Measurements from ENCODE around the gene VPS26B.

DNA sequence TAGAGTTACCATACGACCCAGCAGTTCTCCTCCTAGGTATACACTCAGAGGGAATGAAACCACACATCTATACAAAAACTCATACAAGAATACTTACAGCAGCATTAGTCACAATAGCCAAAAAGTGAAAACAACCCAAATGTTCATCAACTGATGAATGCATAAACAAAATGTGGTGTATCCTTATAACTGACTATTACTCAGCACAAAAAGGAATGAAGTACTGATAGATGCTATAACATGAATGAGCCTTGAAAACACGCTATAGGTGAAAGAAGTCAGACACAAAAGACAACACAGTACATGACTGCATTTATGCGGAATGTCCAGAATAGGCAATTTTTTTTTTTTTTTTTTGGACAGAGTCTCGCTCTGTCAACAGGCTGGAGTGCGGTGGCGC lies 23.8 kb upstream of the VPS26B start:
- TF ChIP-seq, protein P1, sequence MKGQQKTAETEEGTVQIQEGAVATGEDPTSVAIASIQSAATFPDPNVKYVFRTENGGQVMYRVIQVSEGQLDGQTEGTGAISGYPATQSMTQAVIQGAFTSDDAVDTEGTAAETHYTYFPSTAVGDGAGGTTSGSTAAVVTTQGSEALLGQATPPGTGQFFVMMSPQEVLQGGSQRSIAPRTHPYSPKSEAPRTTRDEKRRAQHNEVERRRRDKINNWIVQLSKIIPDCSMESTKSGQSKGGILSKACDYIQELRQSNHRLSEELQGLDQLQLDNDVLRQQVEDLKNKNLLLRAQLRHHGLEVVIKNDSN (IDR thresholded peaks at IDR 0.05): no peak
- no peak for TF ChIP-seq TAF1 (IDR thresholded peaks at IDR 0.05; ENCODE audit: low read depth)
- TF ChIP-seq TCF12 (IDR thresholded peaks at IDR 0.05; ENCODE audit: low read depth): no peak
- TF ChIP-seq, protein P2, sequence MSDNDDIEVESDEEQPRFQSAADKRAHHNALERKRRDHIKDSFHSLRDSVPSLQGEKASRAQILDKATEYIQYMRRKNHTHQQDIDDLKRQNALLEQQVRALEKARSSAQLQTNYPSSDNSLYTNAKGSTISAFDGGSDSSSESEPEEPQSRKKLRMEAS (IDR thresholded peaks at IDR 0.05): no peak

Measured in Ishikawa (cell line).